Endothelial cell of umbilical vein (primary cell): ENCODE results near the gene DMRT1. TPM values are rescaled to one million over a fixed set of nuclear protein-coding genes. Genes with fewer than 3 reads are reported as not detected.
"Not testable (repeated sequence)": the region's sequence is repeated elsewhere in the genome, so short reads cannot be mapped to it uniquely, and the experiment has no call there.

Source experiments
- BruUV-seq: library from RNA; stranded (reverse); fragments of 400-500 nt; replicated peaks from 2 replicates; lab custom pipeline; 2021; lab: Mats Ljungman, UMichigan
- CTCF ChIA-PET: fragments of 300-600, 350-600 bp; sonication (Branson Sonifier 250); formaldehyde crosslinking; loops from one replicate; lab custom pipeline; 2021; ENCODE audit warnings: antibody characterized with exemption, inconsistent platforms; lab: Charles Lee
- POLR2A ChIA-PET: fragments of 300-600, 350-600 bp; sonication (Branson Sonifier 250); formaldehyde crosslinking; loops from one replicate; lab custom pipeline; 2021; ENCODE audit warnings: antibody characterized with exemption, inconsistent platforms; lab: Charles Lee
- DNase-seq: peaks from one replicate; pipeline ENCODE4 v3.0.0-alpha.2; 2011; ENCODE audit warnings: low read depth, low spot score
- FAIRE-seq: peaks from 2 replicates; lab custom pipeline; 2011; peaks lifted over from hg19 to GRCh38; lab: Jason Lieb, UNC
- H2AFZ ChIP-seq: 2 replicates; pipeline ENCODE4 v1.6.0; 2012; ENCODE audit warnings: low read depth, low read length, control low read depth, inconsistent platforms
- H3K27ac ChIP-seq: 2 replicates; pipeline ENCODE4 v1.5.1; 2011; ENCODE audit warnings: low read depth, mild to moderate bottlenecking, control low read depth, low read length, moderate library complexity; ENCODE audit not compliant: insufficient read depth
- H3K27me3 ChIP-seq, 2 experiments: 2 replicates each; pipeline versions ENCODE4 v1.6.0 to v1.6.1; 2011; ENCODE audit warnings: low read length in 2 of 2, mixed read lengths in 1 of 2; ENCODE audit not compliant: control insufficient read depth in 2 of 2, insufficient read depth in 2 of 2
- H3K36me3 ChIP-seq, 2 experiments: 2 replicates in 1 of 2; 3 replicates in 1 of 2; pipeline ENCODE4 v1.5.1; 2011; ENCODE audit warnings: low read length in 2 of 2, mild to moderate bottlenecking in 1 of 2, moderate library complexity in 1 of 2; ENCODE audit not compliant: control insufficient read depth in 2 of 2, insufficient read depth in 2 of 2; ENCODE audit errors: extremely low read depth in 1 of 2
- H3K4me1 ChIP-seq: 3 replicates; pipeline ENCODE4 v1.5.1; 2011; ENCODE audit warnings: mild to moderate bottlenecking, low read length; ENCODE audit not compliant: control insufficient read depth, insufficient read depth; ENCODE audit errors: extremely low read depth
- H3K4me2 ChIP-seq: 2 replicates; pipeline ENCODE4 v1.6.1; 2011; ENCODE audit warnings: low read length, control low read depth, mixed read lengths; ENCODE audit not compliant: insufficient read depth
- H3K4me3 ChIP-seq, 3 experiments: fragments of 200-600 bp in 1 of 3; sonication (generic), shearing (Covaris generic) in 1 of 3; replicated peaks in 1 of 3; 2 replicates each; pipeline ENCODE4 v1.5.1; 2011 to 2016; ENCODE audit warnings: control low read depth in 3 of 3, low read length in 3 of 3, mild to moderate bottlenecking in 2 of 3, inconsistent platforms in 1 of 3, low read depth in 1 of 3, moderate library complexity in 1 of 3; ENCODE audit not compliant: insufficient read depth in 1 of 3
- H3K79me2 ChIP-seq: 2 replicates; pipeline ENCODE4 v1.6.0; 2012; ENCODE audit warnings: low read length, inconsistent platforms; ENCODE audit not compliant: control insufficient read depth, insufficient read depth
- H3K9ac ChIP-seq: replicated peaks from 2 replicates; pipeline ENCODE3; 2011; ENCODE audit warnings: low read length, control low read depth; ENCODE audit not compliant: insufficient read depth; ENCODE audit errors: extremely low read depth
- H3K9me1 ChIP-seq: replicated peaks from 3 replicates; pipeline ENCODE4 v1.6.0; 2011; ENCODE audit warnings: mild to moderate bottlenecking, low read length; ENCODE audit not compliant: control insufficient read depth, insufficient read depth; ENCODE audit errors: extremely low read depth
- H3K9me3 ChIP-seq: replicated peaks from 2 replicates; pipeline ENCODE4 v1.5.1; 2012; ENCODE audit warnings: low read length, inconsistent platforms; ENCODE audit not compliant: control insufficient read depth, insufficient read depth
- H4K20me1 ChIP-seq: replicated peaks from 2 replicates; pipeline ENCODE3; 2011; ENCODE audit warnings: mild to moderate bottlenecking, low read length; ENCODE audit not compliant: control insufficient read depth, insufficient read depth; ENCODE audit errors: extremely low read depth
- CTCF ChIP-seq, 2 donors: IDR thresholded peaks; 1 replicate in 1 of 2; 2 replicates in 1 of 2; pipeline ENCODE4 v1.5.1; 2011; ENCODE audit warnings: low read length in 2 of 2, mild to moderate bottlenecking in 2 of 2, moderate library complexity in 2 of 2, control low read depth in 1 of 2, inconsistent platforms in 1 of 2, low read depth in 1 of 2; ENCODE audit not compliant: insufficient read depth in 1 of 2; ENCODE audit errors: extremely low read depth in 1 of 2
- EZH2 ChIP-seq: IDR thresholded peaks from 2 replicates; pipeline ENCODE4 v1.6.1; 2012; ENCODE audit warnings: borderline replicate concordance, low read depth, mild to moderate bottlenecking, moderate library complexity, low read length, inconsistent platforms; ENCODE audit not compliant: severe bottlenecking
- FOS ChIP-seq: IDR thresholded peaks from 2 replicates; pipeline ENCODE4 v1.6.1; 2011; ENCODE audit warnings: mild to moderate bottlenecking, low read length, moderate library complexity, borderline replicate concordance; ENCODE audit not compliant: insufficient read depth
- GATA2 ChIP-seq: IDR thresholded peaks from 2 replicates; pipeline ENCODE4 v1.7.0; 2011; ENCODE audit warnings: low read depth, mild to moderate bottlenecking, moderate library complexity, mixed read lengths, low read length; ENCODE audit not compliant: insufficient read length, insufficient read depth
- JUN ChIP-seq: IDR thresholded peaks from 2 replicates; pipeline ENCODE4 v1.6.1; 2011; ENCODE audit warnings: borderline replicate concordance, low read depth; ENCODE audit not compliant: insufficient read length, insufficient read depth
- MAX ChIP-seq: IDR thresholded peaks from 2 replicates; pipeline ENCODE4 v1.6.1; 2011; ENCODE audit not compliant: insufficient read depth, insufficient read length
- MYC ChIP-seq: IDR thresholded peaks from one replicate; pipeline ENCODE4 v1.6.1; 2011; ENCODE audit warnings: mild to moderate bottlenecking, low read depth, low read length
- POLR2A ChIP-seq: IDR thresholded peaks from 2 replicates; pipeline ENCODE4 v1.6.1; 2012; ENCODE audit warnings: low read depth, mild to moderate bottlenecking, control low read depth, low read length
- POLR2AphosphoS5 ChIP-seq: IDR thresholded peaks from 2 replicates; pipeline ENCODE4 v1.6.1; 2012; ENCODE audit warnings: low read depth, mild to moderate bottlenecking, control low read depth, low read length, moderate library complexity; ENCODE audit not compliant: insufficient read depth
- dilution Hi-C: fragments of 300-500 bp; cut with MboI; formaldehyde crosslinking; loops from one replicate; pipeline ENCODE4 v1.15.0; 2019; ENCODE audit warnings: low sequenced_read_pairs; ENCODE audit not compliant: extremely low pct_ligation_motif_present
- intact Hi-C: fragments of 100-400 bp; cut with micrococcal nuclease; formaldehyde crosslinking; loops from one replicate; pipeline ENCODE4 v1.10.0; 2022
- polyA plus RNA-seq, 4 experiments: library from polyadenylated mRNA; depleted of rRNA in 3 of 4; stranded (reverse) in 3 of 4; unstranded in 1 of 4; fragments of >200 nt; gene quantifications; 2 replicates each; pipeline versions ENCODE4 v1.2.1 to v1.2.3, GENCODE V29; 2011 to 2012; ENCODE audit warnings: missing spikeins in 1 of 4
- total RNA-seq: library from RNA; stranded (reverse); gene quantifications from 2 replicates; pipeline ENCODE4 v1.2.3, GENCODE V29; 2021

Gene DMRT1
- total and polyA plus RNA-seq, 2 donors (not counting 3 experiments of a cell fraction or from before 2014, with no cell fraction given): 0.08 to 0.20 TPM

- H3K79me2 ChIP-seq: no peaks in the 10 kb centered on the region
- ChIA-PET CTCF (no interaction called here), POLR2A (no interaction called here)
- H3K4me1 ChIP-seq: no peaks in the 10 kb centered on the region
- H3K36me3 ChIP-seq: no peaks in the 10 kb centered on the region
- BruUV-seq: no TSS peak
- FAIRE-seq (no peak), DNase-seq (no peak)
- H4K20me1 ChIP-seq: no peaks in the 10 kb centered on the region
- dilution Hi-C loops (no loop called here), intact Hi-C loops (no loop called here)
- no peak overlapping the region for H3K9ac ChIP-seq
- H2AFZ ChIP-seq: no peak overlapping the region
- H3K9me1 ChIP-seq: no peaks in the 10 kb centered on the region
- no peak overlapping the region for H3K4me3 ChIP-seq
- H3K9me3 ChIP-seq: no peaks in the 10 kb centered on the region
- no peak overlapping the region for H3K4me2 ChIP-seq
- no peak overlapping the region for H3K27ac ChIP-seq
- no peak for TF ChIP-seq MYC
- no peak for TF ChIP-seq EZH2
- no peak for TF ChIP-seq GATA2
- no peak for TF ChIP-seq CTCF (IDR thresholded peaks at IDR 0.05; ENCODE audit: extremely low read depth in 1 of 2, insufficient read depth in 1 of 2, low read depth in 1 of 2, low read length in 2 of 2)
- TF ChIP-seq MAX: no peak
- no peak for TF ChIP-seq JUN
- TF ChIP-seq POLR2AphosphoS5: no peak
- no peak for TF ChIP-seq FOS
- TF ChIP-seq POLR2A: no peak
- H3K27me3 ChIP-seq: peaks cover 0 to 3% of the 10 kb centered on the region in 2 experiments
These were observed 71.3 kb downstream of the DMRT1 start for GRCh38 chr9:912776-913175.

- H3K4me1 ChIP-seq, dilution Hi-C loops, H3K79me2 ChIP-seq, intact Hi-C loops, H3K27me3 ChIP-seq, H2AFZ ChIP-seq, H3K27ac ChIP-seq, DNase-seq, BruUV-seq, H3K36me3 ChIP-seq, H4K20me1 ChIP-seq, FAIRE-seq, H3K4me3 ChIP-seq, H3K4me2 ChIP-seq, POLR2A ChIA-PET, H3K9ac ChIP-seq, H3K9me1 ChIP-seq, CTCF ChIA-PET, H3K9me3 ChIP-seq: not testable (repeated sequence)
These were observed 72.0 kb downstream of the DMRT1 start for GRCh38 chr9:913526-913925.
